HAP-1 (cell line): Measurements from ENCODE around the gene PRR33.

ENCODE experiments used
- DNase-seq, 2 experiments: peaks; one replicate each; pipeline ENCODE4 v3.0.0-alpha.2; 2016 to 2020; ENCODE audit warnings: low spot score in 2 of 2
- H3K27me3 ChIP-seq: fragments of 250-450 bp; sonication (Bioruptor Pico); 2 replicates; pipeline ENCODE4 v1.5.1; 2020; ENCODE audit warnings: low read depth, mild to moderate bottlenecking, moderate library complexity
- H3K36me3 ChIP-seq: fragments of 250-450 bp; sonication (Bioruptor Pico); replicated peaks from 2 replicates; pipeline ENCODE4 v1.5.1; 2020; ENCODE audit warnings: mild to moderate bottlenecking
- H3K4me1 ChIP-seq: fragments of 250-450 bp; sonication (Bioruptor Pico); 2 replicates; pipeline ENCODE4 v1.5.1; 2020; ENCODE audit warnings: mild to moderate bottlenecking
- H3K4me3 ChIP-seq: fragments of 250-450 bp; sonication (Bioruptor Pico); 2 replicates; pipeline ENCODE4 v1.5.1; 2020; ENCODE audit warnings: mild to moderate bottlenecking, moderate library complexity
- H3K9me3 ChIP-seq: fragments of 250-450 bp; sonication (Bioruptor Pico); 2 replicates; pipeline ENCODE4 v1.5.1; 2020; ENCODE audit warnings: mild to moderate bottlenecking, moderate library complexity
- in situ Hi-C: fragments of 300-500 bp; cut with MboI; formaldehyde crosslinking; loops from 3 replicates; pipeline ENCODE4 v1.14.3; 2020; ENCODE audit warnings: low sequenced_read_pairs, inconsistent platforms, mixed read lengths

PRR33 gene

GRCh38 chr11:1916132-1916985 is 24.7 kb upstream of the PRR33 start:
- DNase-seq: no peak
- no peaks in the 10 kb centered on the region for H3K36me3 ChIP-seq
- in situ Hi-C loops: loop anchor here (5.0 kb wide), 1 partner anchor 34 kb away; no protein-coding TSS in a partner anchor
- H3K4me3 ChIP-seq: no peak overlapping the region
- no peaks in the 10 kb centered on the region for H3K27me3 ChIP-seq
- no peaks in the 10 kb centered on the region for H3K4me1 ChIP-seq
- no peaks in the 10 kb centered on the region for H3K9me3 ChIP-seq

- no peak overlapping the region for H3K4me3 ChIP-seq
- no peaks in the 10 kb centered on the region for H3K4me1 ChIP-seq
- in situ Hi-C loops: loop anchor here (5.0 kb wide), 1 partner anchor 33 kb away; no protein-coding TSS in a partner anchor
- H3K9me3 ChIP-seq: no peaks in the 10 kb centered on the region
- no peaks in the 10 kb centered on the region for H3K27me3 ChIP-seq
- no peaks in the 10 kb centered on the region for H3K36me3 ChIP-seq
- DNase-seq: no peak
Measured at GRCh38 chr11:1915795-1916131, 24.1 kb upstream of the PRR33 start.

- no peaks in the 10 kb centered on the region; the same call in 1 of the 2 replicates for H3K4me1 ChIP-seq
- no peaks in the 10 kb centered on the region for H3K36me3 ChIP-seq
- no peaks in the 10 kb centered on the region for H3K27me3 ChIP-seq
- no peaks in the 10 kb centered on the region for H3K9me3 ChIP-seq
- no peak overlapping the region for H3K4me3 ChIP-seq
- DNase-seq: no peak
- in situ Hi-C loops: no loop called here
Measured at GRCh38 chr11:1913271-1914060, 21.8 kb upstream of the PRR33 start.

GRCh38 chr11:1912289-1912878 is 20.7 kb upstream of the PRR33 start:
- DNase-seq: no peak
- Histone ChIP-seq H3K27me3 (no peaks in the 10 kb centered on the region), H3K4me3 (no peak overlapping the region), H3K36me3 (no peaks in the 10 kb centered on the region), H3K4me1 (no peaks in the 10 kb centered on the region; the same call in 1 of the 2 replicates), H3K9me3 (no peaks in the 10 kb centered on the region)
- in situ Hi-C loops: no loop called here

- no peaks in the 10 kb centered on the region for H3K9me3 ChIP-seq
- H3K27me3 ChIP-seq: peaks cover 3% of the 10 kb centered on the region; the same call in 1 of the 2 replicates
- no peak for DNase-seq
- in situ Hi-C loops: no loop called here
- no peak overlapping the region for H3K4me3 ChIP-seq
- H3K4me1 ChIP-seq: no peaks in the 10 kb centered on the region; the same call in 1 of the 2 replicates
- H3K36me3 ChIP-seq: no peaks in the 10 kb centered on the region
Measured at GRCh38 chr11:1909524-1909923, 17.8 kb upstream of the PRR33 start.

- no peak for DNase-seq
- no peaks in the 10 kb centered on the region for H3K36me3 ChIP-seq
- H3K4me1 ChIP-seq: no peaks in the 10 kb centered on the region; the same call in 1 of the 2 replicates
- in situ Hi-C loops: no loop called here
- no peak overlapping the region for H3K4me3 ChIP-seq
- no peaks in the 10 kb centered on the region for H3K9me3 ChIP-seq
- peaks cover 3% of the 10 kb centered on the region; the same call in 1 of the 2 replicates for H3K27me3 ChIP-seq
Measured at GRCh38 chr11:1908618-1909017, 16.9 kb upstream of the PRR33 start.

GRCh38 chr11:1906611-1907423 is 15.1 kb upstream of the PRR33 start:
- no peaks in the 10 kb centered on the region for H3K36me3 ChIP-seq
- no peaks in the 10 kb centered on the region for H3K9me3 ChIP-seq
- no peak for DNase-seq
- in situ Hi-C loops: no loop called here
- peaks cover 3% of the 10 kb centered on the region; the same call in 1 of the 2 replicates for H3K27me3 ChIP-seq
- no peak overlapping the region for H3K4me3 ChIP-seq
- H3K4me1 ChIP-seq: no peaks in the 10 kb centered on the region; the same call in 1 of the 2 replicates

- no peak for DNase-seq
- no peaks in the 10 kb centered on the region; the same call in 1 of the 2 replicates for H3K4me1 ChIP-seq
- peaks cover 3% of the 10 kb centered on the region; the same call in 1 of the 2 replicates for H3K27me3 ChIP-seq
- H3K36me3 ChIP-seq: no peaks in the 10 kb centered on the region
- in situ Hi-C loops: no loop called here
- no peaks in the 10 kb centered on the region for H3K9me3 ChIP-seq
- no peak overlapping the region for H3K4me3 ChIP-seq
Measured at GRCh38 chr11:1906181-1906580, 14.5 kb upstream of the PRR33 start.

- Histone ChIP-seq H3K4me3 (no peak overlapping the region), H3K36me3 (no peaks in the 10 kb centered on the region), H3K4me1 (no peaks in the 10 kb centered on the region), H3K9me3 (no peaks in the 10 kb centered on the region), H3K27me3 (peaks cover 7% of the 10 kb centered on the region)
- in situ Hi-C loops: loop anchor here (5.0 kb wide), 1 partner anchor 38 kb away; no protein-coding TSS in a partner anchor
- DNase-seq: no peak
Measured at GRCh38 chr11:1899686-1900085, 8.0 kb upstream of the PRR33 start.

GRCh38 chr11:1899090-1899489 is 7.4 kb upstream of the PRR33 start:
- Histone ChIP-seq H3K9me3 (no peaks in the 10 kb centered on the region), H3K4me3 (no peak overlapping the region), H3K4me1 (no peaks in the 10 kb centered on the region), H3K36me3 (no peaks in the 10 kb centered on the region), H3K27me3 (peaks cover 7% of the 10 kb centered on the region)
- in situ Hi-C loops: no loop called here
- DNase-seq: no peak

- in situ Hi-C loops: no loop called here
Measured at GRCh38 chr11:1896923-1897322, 5.2 kb upstream of the PRR33 start.

GRCh38 chr11:1896468-1896867 is 4.8 kb upstream of the PRR33 start:
- Histone ChIP-seq H3K36me3 (no peaks in the 10 kb centered on the region), H3K9me3 (no peaks in the 10 kb centered on the region), H3K27me3 (peaks cover 7% of the 10 kb centered on the region), H3K4me1 (no peaks in the 10 kb centered on the region), H3K4me3 (no peak overlapping the region)
- in situ Hi-C loops: no loop called here
- no peak for DNase-seq

More at GRCh38 chr11:1896923-1897322, 5.2 kb upstream of the PRR33 start:
- no peaks in the 10 kb centered on the region for H3K9me3 ChIP-seq
- H3K27me3 ChIP-seq: peaks cover 7% of the 10 kb centered on the region
- H3K4me1 ChIP-seq: no peaks in the 10 kb centered on the region
- no peaks in the 10 kb centered on the region for H3K36me3 ChIP-seq
- H3K4me3 ChIP-seq: no peak overlapping the region
- DNase-seq: no peak

- in situ Hi-C loops: no loop called here
- H3K27me3 ChIP-seq: peaks cover 5% of the 10 kb centered on the region
- H3K36me3 ChIP-seq: no peaks in the 10 kb centered on the region
- DNase-seq: no peak
- H3K9me3 ChIP-seq: no peaks in the 10 kb centered on the region
- H3K4me1 ChIP-seq: no peaks in the 10 kb centered on the region
- no peak overlapping the region for H3K4me3 ChIP-seq
Measured at GRCh38 chr11:1894759-1895158, 3.1 kb upstream of the PRR33 start.
